Measurements from ENCODE around the gene ZNF287. TPM values are rescaled to one million over a fixed set of nuclear protein-coding genes. Genes with fewer than 3 reads are reported as not detected.
"Not testable (repeated sequence)": the region's sequence is repeated elsewhere in the genome, so short reads cannot be mapped to it uniquely, and the experiment has no call there.

ZNF287 gene
- total RNA-seq, 1 donor from 2014 or later = 3.4 TPM

GRCh38 chr17:16551878-16552636 lies 16.9 kb downstream of the ZNF287 start:
- no peak for TF ChIP-seq CTCF (IDR thresholded peaks at IDR 0.05; ENCODE audit: insufficient read depth, low read length, poor library complexity, severe bottlenecking)
- H3K4me3 ChIP-seq (ENCODE audit: low read depth, low read length) = no peak overlapping the region
- no peaks in the 10 kb centered on the region for H3K27me3 ChIP-seq (ENCODE audit: control insufficient read depth, insufficient read depth, low read length)
- DNase-seq (ENCODE audit: low read depth) = no peak
- H3K36me3 ChIP-seq (ENCODE audit: control insufficient read depth, insufficient read depth, low read length) = no peaks in the 10 kb centered on the region

- no peak overlapping the region for H3K4me3 ChIP-seq (ENCODE audit: low read depth, low read length)
Observed at GRCh38 chr17:16537130-16537458, 31.9 kb downstream of the ZNF287 start.

GRCh38 chr17:16534236-16534635 lies 34.8 kb downstream of the ZNF287 start:
- TF ChIP-seq CTCF (IDR thresholded peaks at IDR 0.05; ENCODE audit: insufficient read depth, low read length, poor library complexity, severe bottlenecking) = no peak
- Histone ChIP-seq H3K27me3 (ENCODE audit: control insufficient read depth, insufficient read depth, low read length) (peaks cover 3% of the 10 kb centered on the region), H3K36me3 (ENCODE audit: control insufficient read depth, insufficient read depth, low read length) (no peaks in the 10 kb centered on the region), H3K4me3 (ENCODE audit: low read depth, low read length) (no peak overlapping the region)
- DNase-seq (ENCODE audit: low read depth) = no peak

More at GRCh38 chr17:16537130-16537458, 31.9 kb downstream of the ZNF287 start:
- Histone ChIP-seq H3K36me3 (ENCODE audit: control insufficient read depth, insufficient read depth, low read length) (no peaks in the 10 kb centered on the region), H3K27me3 (ENCODE audit: control insufficient read depth, insufficient read depth, low read length) (no peaks in the 10 kb centered on the region)
- no peak for DNase-seq (ENCODE audit: low read depth)
- no peak for TF ChIP-seq CTCF (IDR thresholded peaks at IDR 0.05; ENCODE audit: insufficient read depth, low read length, poor library complexity, severe bottlenecking)

- TF ChIP-seq CTCF (IDR thresholded peaks at IDR 0.05; ENCODE audit: insufficient read depth, low read length, poor library complexity, severe bottlenecking) = no peak
- no peak overlapping the region for H3K4me3 ChIP-seq (ENCODE audit: low read depth, low read length)
- H3K27me3 ChIP-seq (ENCODE audit: control insufficient read depth, insufficient read depth, low read length) = peaks cover 7% of the 10 kb centered on the region
- no peak for DNase-seq (ENCODE audit: low read depth)
- H3K36me3 ChIP-seq (ENCODE audit: control insufficient read depth, insufficient read depth, low read length) = no peaks in the 10 kb centered on the region
Observed at GRCh38 chr17:16529906-16530305, 39.1 kb downstream of the ZNF287 start.

GRCh38 chr17:16527298-16527697 lies 41.7 kb downstream of the ZNF287 start:
- TF ChIP-seq CTCF (IDR thresholded peaks at IDR 0.05; ENCODE audit: insufficient read depth, low read length, poor library complexity, severe bottlenecking) = no peak
- DNase-seq (ENCODE audit: low read depth) = no peak
- Histone ChIP-seq H3K27me3 (ENCODE audit: control insufficient read depth, insufficient read depth, low read length) (peaks cover 7% of the 10 kb centered on the region), H3K36me3 (ENCODE audit: control insufficient read depth, insufficient read depth, low read length) (no peaks in the 10 kb centered on the region), H3K4me3 (ENCODE audit: low read depth, low read length) (no peak overlapping the region)

- DNase-seq (ENCODE audit: low read depth); H3K36me3 ChIP-seq (ENCODE audit: control insufficient read depth, insufficient read depth, low read length); H3K4me3 ChIP-seq (ENCODE audit: low read depth, low read length); H3K27me3 ChIP-seq (ENCODE audit: control insufficient read depth, insufficient read depth, low read length): not testable (repeated sequence)
Observed at GRCh38 chr17:16525556-16525955, 43.4 kb downstream of the ZNF287 start.
